EH (cell line): Measurements from ENCODE around the gene TNFRSF25.
"Not testable (repeated sequence)": the region's sequence is repeated elsewhere in the genome, so short reads cannot be mapped to it uniquely, and the experiment has no call there.

Experiments used
- DNase-seq: peaks from one replicate; pipeline ENCODE4 v3.0.0-alpha.2; 2015; ENCODE audit warnings: low read depth

TNFRSF25 gene

DNA sequence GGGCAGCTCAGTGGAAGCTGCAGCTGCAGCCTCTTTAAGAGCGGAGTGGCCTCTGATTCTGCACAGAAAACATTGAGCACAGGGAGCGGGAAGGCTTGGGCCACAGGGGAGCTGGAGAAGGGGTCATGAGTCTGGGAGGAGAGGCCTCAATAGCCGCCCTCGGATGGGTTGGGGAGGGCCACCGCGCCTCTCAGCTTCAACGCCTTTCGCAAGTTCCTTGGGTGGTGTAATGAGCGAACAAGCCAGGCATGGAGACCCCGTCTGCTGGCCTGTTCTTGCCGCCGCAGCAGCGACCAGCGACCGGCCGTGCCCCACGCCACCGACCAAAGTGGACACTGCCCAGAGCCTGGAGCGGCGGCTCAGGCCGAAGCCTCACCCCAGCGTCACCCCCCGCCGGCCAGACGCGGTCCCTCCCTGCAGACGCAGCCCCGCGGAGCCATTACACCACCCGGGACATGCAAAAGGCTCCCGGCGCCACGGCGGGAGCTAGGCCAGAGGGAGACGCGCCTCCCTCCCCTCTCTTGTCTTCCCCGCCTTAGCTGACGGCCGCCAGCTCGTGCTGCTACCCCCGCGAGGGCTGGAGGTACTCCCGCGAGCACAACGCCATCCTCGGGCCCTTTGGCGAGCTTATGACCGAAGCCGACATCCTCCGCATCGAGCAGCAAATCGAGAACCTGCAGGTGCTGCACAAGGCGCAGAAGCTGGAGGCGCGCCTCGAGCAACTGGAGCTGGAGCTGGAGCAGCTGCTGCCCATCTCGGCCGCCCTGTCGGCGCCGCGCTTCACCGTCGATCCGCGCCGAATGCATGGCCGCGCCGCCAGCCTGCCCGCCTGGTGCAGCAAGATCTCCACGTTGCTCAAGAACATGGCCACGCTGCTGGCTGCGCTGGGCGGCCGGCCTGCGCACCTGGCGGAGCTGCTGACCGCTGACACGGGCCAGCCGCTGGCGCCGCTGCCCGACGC lies 11.8 kb downstream of the TNFRSF25 start:
- DNase-seq: not testable (repeated sequence)

GRCh38 chr1:6450943-6451373 lies 15.0 kb downstream of the TNFRSF25 start:
- DNase-seq: no peak

GRCh38 chr1:6450486-6450885 lies 15.5 kb downstream of the TNFRSF25 start:
- DNase-seq: not testable (repeated sequence)

GRCh38 chr1:6450005-6450450 lies 15.9 kb downstream of the TNFRSF25 start:
- DNase-seq: no peak

DNA sequence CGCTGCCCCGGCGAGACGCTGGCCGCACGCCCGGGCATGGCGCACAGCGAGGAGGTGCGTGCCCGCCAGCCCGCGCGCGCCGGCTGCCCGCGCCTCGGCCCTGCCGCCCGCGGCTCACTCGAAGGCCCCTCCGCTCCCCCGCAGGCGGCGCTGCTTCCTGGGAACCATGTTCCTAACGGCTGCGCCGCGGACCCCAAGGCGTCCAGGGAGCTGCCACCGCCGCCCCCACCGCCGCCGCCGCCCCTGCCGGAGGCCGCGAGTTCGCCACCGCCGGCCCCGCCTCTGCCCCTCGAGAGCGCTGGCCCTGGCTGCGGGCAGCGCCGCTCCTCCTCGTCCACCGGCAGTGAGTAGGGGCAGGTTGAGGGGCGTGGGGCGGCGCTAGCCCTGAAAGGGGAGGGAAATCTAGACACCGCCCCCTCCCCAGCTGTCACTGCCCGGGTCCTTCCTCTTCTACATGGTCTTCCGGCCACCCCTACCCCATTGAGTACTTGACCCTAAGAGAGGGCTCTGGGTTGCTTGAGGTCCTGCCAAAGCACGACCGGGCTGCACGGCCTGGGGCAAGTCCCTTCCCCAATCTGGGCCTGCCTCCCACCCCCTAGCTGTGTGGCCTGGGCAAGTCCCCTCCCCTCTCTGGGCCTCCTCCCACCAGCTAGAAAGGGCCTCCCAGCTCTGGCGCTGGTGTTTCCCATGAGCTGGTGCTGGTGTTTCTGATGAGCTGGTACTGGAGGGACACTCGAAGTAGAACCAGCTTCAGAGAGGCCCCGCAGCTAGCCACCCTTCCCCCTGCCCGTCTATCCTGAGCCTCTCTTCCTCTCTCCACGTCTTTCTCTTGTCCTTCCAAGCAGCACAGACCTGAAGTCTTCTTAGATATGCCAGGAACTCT lies 17.0 kb downstream of the TNFRSF25 start:
- DNase-seq: peak; percentile 25

DNA sequence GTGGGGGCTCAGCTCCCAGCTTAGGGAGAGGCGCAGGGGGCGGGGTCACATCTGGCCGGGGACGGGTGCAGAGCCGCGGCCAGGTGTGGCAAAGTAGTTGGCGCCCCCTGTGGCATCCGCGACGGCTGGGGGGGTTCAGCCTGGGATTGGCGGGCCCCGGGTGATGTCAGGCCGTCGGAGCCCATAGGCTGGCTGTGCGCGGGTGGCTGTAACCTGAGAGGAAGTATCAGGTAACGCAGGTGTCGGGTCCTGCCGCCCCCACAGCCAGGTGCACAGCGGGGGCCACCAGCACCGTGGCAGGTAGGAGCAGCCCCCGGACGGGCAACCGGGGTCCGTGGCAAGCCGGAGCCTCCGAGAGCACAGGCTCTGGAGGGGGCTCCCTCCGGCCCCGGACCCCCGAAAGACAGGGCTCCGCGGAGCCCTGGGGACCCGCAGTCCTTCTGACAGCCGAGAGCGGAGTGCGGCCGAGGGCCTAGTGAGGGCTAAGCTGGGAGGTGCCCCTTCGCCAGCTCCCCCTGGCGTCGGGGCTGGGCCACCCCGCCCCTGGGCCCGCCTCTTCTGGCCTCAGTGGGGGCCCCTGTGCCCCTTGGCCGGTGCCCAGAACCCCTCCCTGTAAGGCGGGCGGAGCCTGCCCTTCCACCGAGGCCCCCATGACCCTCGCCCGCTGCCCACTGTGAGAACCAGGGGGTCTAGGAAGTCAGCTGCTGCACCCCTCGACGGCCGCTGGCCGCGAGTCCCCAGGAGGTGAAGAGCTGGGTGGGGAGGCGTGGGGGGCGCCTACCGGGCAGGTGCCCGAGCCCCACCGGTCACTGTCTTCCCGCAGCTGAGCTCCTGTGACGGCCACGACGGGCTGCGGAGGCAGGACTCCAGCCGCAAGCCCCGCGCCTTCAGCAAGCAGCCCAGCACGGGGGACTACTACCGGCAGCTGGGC lies 17.9 kb downstream of the TNFRSF25 start:
- DNase-seq: no peak

DNA sequence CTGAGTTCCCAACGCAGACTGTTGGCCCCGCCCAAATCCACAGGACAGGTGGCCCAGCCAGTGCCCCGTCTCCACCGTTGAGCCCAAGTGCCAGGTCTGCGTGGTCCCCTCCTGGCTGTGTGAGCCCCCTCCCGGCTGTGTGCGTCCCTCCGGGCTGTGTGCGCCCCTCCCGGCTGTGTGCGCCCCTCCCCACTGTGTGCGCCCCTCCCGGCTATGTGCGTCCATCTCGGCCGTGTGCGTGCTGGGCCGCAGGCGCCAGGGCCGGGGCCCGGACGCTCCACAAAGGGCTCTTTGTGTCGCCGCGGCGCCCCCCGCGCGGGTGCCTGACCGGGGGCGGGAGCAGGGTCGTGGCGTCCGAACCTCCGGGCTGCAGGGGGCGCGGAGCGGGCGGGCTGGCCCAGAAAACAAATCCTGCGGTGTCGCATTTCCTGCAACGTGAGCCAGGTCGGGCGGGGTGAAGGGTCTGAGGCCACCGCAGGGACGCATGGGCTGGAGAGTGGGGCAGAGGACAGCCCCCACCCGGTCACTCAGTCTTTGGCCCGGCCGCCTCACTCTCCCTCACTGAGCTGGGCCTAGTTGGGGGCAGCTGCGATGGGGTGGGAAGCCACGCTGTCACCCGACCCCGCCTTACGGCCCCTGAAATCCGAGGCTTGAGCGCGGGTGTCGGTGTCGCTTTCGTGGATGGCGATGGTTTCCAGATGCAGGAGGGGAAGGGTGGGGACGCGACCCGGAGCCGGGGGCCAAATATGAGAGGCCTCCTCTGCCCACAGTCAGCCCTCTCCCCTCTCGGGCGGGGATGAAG lies 18.8 kb downstream of the TNFRSF25 start:
- no peak for DNase-seq

DNA sequence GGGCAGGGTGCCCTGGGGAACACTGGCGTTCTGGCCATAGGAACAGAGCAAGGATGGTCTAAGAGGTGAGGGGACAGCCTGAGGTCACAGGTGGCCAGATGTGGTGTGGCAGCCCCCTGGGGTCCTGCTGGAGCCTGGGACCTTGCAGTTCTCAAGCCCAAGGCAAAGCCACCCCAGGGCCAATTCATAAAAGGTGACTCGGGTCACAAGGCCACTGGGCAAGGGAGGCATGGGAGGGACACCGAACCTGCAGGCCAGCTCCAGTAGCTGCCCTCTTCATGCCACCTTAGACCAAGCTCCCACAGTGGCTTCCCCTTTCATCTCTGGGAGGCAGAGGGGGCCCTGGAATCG lies 19.3 kb downstream of the TNFRSF25 start:
- DNase-seq: no peak

DNA sequence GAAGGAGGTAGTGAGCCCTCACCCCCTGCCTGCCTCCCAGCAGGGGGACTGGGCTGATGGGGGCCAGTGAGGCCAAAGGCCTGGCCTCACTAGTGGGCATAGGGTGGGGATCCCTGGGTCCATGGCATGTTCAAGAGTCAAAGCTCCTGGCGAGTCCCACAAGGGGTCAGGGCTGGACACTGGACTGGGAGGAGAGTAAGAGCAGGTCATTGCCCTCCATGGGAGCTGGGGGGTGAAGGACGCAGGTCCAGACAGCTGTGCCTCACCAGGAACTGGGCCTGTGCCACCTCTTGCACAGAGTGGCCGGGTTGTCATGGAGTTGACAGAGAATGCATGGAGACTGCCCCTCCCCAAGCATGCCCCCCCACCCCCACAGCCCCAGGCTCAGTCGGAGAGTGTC lies 20.0 kb downstream of the TNFRSF25 start:
- not testable (repeated sequence) for DNase-seq

DNA sequence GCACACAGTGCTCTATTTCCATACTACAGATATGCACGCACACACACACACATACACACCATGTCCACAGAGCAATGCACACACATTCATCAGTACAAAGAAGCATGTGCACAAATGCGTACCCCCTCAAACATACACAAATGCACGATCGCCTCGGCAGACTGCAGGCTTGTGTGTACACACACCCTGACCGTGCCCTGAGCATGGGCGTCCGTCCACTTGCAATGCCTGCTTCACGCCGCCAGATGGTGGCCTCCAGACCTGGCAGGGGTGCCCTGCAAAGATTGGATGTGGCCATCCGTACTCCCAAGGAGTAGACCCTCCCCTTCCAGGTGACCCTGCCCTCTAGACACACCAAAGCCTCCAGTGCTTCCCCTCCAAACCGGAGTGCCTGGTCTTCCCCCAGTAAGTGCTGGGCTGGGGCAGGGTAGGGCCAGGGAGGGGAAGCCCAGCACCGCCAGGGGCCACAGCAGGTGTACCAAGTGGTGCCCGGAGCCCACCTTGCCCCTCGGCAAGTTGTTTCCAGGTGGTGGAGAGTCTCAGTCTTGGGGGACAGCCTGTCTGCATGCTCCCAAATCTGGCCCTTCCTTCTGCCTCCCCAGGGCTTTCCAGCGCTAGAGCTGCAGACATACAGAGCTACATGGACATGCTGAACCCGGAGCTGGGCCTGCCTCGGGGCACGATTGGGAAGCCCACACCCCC lies 20.8 kb downstream of the TNFRSF25 start:
- no peak for DNase-seq

DNA sequence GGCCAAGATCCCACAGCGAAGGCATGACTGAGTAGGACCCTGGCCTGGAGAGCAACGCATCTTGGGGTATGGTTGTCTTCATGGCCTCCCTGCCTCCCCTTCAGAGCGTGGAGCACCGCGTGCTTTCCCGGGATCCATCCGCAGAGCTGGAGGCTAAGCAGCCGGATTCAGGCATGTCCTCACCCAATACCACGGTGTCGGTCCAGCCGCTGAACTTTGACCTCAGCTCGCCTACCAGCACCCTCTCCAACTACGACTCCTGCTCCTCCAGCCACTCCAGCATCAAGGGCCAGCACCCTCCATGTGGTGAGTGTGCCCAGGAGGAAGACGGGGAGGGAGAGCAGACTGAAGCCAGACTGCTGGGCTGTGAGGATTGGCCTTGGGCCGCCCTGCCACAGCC lies 21.6 kb downstream of the TNFRSF25 start:
- DNase-seq: no peak

DNA sequence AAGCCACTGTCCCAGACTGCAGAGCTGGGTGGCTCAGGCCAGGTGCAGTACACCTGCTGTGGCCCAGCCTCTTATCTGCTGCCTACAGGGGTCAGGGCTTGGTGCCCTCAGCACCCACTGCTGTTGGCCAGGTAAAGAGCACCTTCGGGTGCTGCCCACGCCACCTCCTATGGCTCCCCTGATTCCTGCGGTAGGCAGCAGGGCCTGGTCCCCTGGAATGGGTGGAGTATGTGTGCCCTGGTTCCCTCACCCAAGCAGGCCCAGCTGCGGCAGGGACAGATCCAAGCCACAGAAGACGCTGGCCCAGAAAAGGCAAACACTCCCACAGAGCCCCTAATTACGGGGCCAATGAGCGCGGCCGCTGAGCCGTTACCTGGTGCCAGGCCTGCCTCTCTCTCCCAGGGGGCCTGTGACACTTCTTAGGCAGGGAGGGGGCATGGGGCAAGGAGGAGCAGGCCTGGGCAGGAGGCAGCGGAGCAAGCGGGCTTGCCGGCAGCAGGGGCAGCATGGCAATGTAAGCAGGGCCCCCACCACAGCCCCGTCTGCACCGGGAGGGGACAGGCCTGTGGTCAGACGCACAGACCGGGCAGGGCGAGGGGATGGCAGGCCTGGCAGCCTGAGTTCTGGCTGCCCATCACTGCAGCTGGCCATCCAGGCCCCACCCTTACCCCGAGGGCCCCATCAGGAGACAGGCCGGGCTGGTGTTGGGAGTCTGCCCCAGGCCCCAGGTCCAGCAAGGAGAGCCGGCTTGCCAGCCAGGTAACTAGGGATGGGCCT lies 22.4 kb downstream of the TNFRSF25 start:
- no peak for DNase-seq

GRCh38 chr1:6441586-6441985 lies 24.4 kb downstream of the TNFRSF25 start:
- DNase-seq: no peak

GRCh38 chr1:6440198-6441126 lies 25.5 kb downstream of the TNFRSF25 start:
- peak; percentile 50 for DNase-seq

DNA sequence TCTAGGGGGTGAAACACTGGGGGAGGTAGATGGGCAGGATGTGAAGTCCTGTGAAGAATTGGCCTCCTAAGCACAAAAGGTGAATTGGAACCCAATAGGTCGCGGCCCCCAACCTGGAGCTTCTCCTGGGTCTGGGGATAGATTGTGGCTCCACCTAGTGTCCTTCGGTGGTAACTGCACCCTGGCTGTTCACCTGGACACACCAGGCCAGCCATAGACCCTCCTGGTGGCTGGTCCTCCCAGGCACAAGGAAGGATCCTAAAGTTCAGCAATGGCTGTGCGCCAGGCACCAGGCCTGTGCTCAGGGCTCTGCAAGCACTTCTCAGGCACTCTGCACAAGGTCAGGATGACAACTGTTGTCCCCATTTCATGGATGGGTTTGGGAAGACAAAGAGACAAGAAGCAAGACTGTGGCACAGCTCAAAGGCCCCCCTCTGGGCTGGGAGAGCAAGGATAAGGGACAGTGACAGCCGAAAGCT lies 27.9 kb downstream of the TNFRSF25 start:
- peak; percentile 55 for DNase-seq

GRCh38 chr1:6437012-6437700 lies 28.8 kb downstream of the TNFRSF25 start:
- not testable (repeated sequence) for DNase-seq

DNA sequence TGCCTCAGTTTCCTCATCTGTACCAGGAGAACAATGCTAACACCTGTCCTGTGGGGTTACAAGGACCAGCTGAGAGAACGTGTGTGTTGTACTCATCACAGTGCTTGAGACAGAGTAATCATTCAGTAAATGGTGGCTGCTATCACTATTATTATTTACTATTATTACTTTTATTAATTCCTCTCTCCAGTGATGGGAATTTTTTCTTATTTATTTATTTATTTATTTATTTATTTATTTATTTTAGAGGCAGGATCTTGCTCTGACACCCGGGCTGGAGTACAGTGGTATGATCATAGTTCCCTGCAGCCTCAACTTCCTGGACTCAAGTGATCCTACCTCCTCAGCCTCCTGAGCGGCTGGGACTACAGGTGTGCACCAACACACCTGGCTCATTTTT lies 29.7 kb downstream of the TNFRSF25 start:
- DNase-seq: not testable (repeated sequence)
